Motor neuron (in vitro differentiated cells): Measurements from ENCODE around the gene DPP8. TPM values are rescaled to one million over a fixed set of nuclear protein-coding genes. Genes with fewer than 3 reads are reported as not detected.

Experiments
- ATAC-seq, 8 experiments: fragments of 200-7000 bp; cut with Tn5 transposase; replicated peaks in 6 of 8; 2 replicates each; pipeline ENCODE4 v1.8.0; 2021; ENCODE audit warnings: mild to moderate bottlenecking in 8 of 8, moderate library complexity in 8 of 8
- H3K27ac ChIP-seq, 2 donors: fragments of 250-450 bp; sonication (Bioruptor Pico); 2 replicates each; pipeline ENCODE4 v1.9.0; 2021; ENCODE audit warnings: antibody characterized with exemption in 2 of 2, mild to moderate bottlenecking in 2 of 2, moderate library complexity in 1 of 2
- H3K4me1 ChIP-seq, 2 donors: fragments of 250-450 bp; sonication (Bioruptor Pico); replicated peaks in 1 of 2; 2 replicates each; pipeline ENCODE4 v1.6.1; 2021; ENCODE audit warnings: antibody characterized with exemption in 2 of 2, mild to moderate bottlenecking in 2 of 2, moderate library complexity in 1 of 2
- H3K4me3 ChIP-seq, 5 donors: fragments of 250-450 bp; sonication (Bioruptor Pico); 2 replicates each; pipeline ENCODE4 v1.9.0; 2021; ENCODE audit warnings: antibody characterized with exemption in 5 of 5, mild to moderate bottlenecking in 5 of 5, moderate library complexity in 4 of 5
- WGBS, 10 experiments: fragments of 450-650 bp; shearing (Covaris generic); methylation state at CpG; one replicate each; pipeline ENCODE4 v1.0.0; 2022; 5-methylcytosine and 5-hydroxymethylcytosine counted together
- in situ Hi-C, 9 experiments: fragments of 400-800 bp; cut with MboI; loops; one replicate each; pipeline ENCODE4 v1.15.0; 2021; ENCODE audit warnings: low sequenced_read_pairs in 9 of 9, low pct_unique_long_range_greater_than_20kb in 2 of 9; ENCODE audit not compliant: unreplicated experiment in 9 of 9
- total RNA-seq, 8 experiments: library from RNA; unstranded; fragments of 300-600 nt; gene quantifications; 2 replicates each; pipeline versions ENCODE4 v1.2.3 to v1.2.4, GENCODE V29; 2022

Gene DPP8
- total RNA-seq, 8 experiments from 2014 or later = 18.4 to 42.8 (median 24.7) TPM

DNA sequence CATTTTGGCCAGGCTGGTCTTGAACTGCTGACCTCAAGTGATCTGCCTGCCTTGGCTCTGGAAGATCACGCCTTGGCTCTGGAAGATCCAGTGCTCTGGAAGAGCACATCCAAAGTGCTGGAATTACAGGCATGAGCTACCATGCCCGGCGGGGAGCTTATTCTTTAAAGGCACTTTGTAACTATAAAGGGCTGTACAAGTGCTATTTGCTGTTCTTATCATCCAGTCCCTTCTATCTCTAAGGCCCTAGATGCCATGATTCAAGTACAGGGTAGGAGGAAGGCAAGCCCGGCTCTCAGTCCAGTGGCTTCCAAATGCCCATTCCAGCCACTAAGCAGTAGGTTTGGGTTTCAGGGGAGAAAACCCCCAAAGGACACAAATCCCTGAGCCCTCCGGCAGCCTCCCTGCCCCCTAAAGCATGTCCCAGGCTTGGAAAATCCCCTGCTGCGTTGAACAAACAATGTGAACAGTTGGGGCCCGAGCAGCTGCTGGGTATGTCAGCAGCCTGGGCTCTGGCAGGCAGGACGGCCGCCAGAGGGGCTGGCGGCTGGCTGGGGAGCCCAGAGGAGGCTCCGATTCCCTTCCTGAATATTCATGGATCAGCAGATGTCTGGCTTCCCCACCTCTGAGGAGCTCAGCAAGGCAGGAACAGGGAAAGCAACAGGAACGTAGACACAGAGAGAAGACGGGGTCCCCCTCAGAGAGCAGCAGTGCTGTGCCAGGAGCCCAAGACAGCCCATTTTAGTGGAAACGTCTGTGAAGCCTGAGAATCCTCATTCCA, 102.5 kb downstream of the DPP8 start:
- H3K27ac ChIP-seq = peak overlapping the region; percentile 51 to 63
- in situ Hi-C loops = no loop called here
- WGBS, 10 experiments = 0 to 100% (median 18%) methylated on average over 1 to 6 of the region's 14 CpGs; no CpG with 5 or more reads in 2 of the 10 experiments
- ATAC-seq = peak; percentile 87 to 97 (median 92)
- H3K4me3 ChIP-seq = no peak overlapping the region
- H3K4me1 ChIP-seq = peaks cover 38 to 41% of the 10 kb centered on the region in 2 donors

DNA sequence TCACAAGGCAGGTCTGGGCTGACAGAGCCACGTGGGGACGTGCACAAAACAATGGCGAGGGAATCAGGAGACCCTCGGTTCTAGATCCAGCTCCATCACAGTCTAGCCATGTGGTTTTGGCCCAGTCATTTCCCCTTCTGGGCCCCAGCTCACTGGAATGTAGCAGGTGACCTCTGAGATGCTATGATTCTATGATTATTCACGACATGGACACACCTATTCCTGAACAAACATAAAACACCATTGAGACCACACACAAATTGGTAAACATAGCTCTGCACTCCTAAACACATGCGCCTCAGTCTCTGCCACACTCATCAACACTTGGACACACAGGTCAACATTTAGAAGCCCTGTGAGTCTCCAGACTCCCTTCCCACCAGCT, 103.7 kb downstream of the DPP8 start:
- H3K4me1 ChIP-seq = peaks cover 38 to 41% of the 10 kb centered on the region in 2 donors
- H3K4me3 ChIP-seq = no peak overlapping the region
- H3K27ac ChIP-seq = no peak overlapping the region
- in situ Hi-C loops = no loop called here
- no peak for ATAC-seq
- 71 to 100% (median 86%) methylated on average over 1 to 5 of the region's 6 CpGs; no CpG with 5 or more reads in 5 of the 10 experiments for WGBS, 10 experiments

DNA sequence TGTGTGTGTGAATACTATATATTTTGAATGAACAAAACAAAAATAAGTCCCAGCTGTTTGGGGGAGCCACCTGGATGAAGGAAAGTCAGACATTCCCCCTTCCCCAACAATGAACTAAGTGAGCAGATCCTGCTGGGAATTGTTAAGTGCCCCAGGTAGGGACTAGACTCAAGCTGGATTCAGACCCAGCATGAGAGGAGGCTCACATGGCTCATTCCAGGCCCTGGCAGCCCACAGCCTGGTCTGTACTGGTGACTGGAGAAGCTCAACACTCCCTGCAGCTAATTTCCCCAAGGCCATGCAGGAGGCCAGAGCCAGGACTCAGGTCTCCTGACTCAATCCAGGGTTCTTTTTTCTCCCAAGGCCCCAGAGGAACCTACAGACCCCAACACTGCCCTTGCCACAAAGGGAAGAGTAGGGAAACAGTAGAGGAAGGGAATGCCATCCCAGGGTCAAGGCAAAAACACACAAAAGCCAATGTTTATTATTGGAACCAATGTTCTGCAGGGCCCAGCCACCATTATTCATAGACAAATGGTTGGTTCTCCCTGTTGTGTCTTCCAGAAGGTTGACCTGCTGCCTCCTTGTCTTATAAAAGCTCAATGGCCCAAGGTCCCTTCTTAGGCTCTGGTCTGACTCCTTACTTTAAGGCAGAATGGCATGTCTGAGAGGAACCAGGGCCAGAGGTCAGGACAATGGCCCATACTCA, 104.3 kb downstream of the DPP8 start:
- no peak for ATAC-seq
- in situ Hi-C loops = no loop called here
- no peak overlapping the region for H3K27ac ChIP-seq
- H3K4me3 ChIP-seq = no peak overlapping the region
- peaks cover 38 to 41% of the 10 kb centered on the region in 2 donors for H3K4me1 ChIP-seq

DNA sequence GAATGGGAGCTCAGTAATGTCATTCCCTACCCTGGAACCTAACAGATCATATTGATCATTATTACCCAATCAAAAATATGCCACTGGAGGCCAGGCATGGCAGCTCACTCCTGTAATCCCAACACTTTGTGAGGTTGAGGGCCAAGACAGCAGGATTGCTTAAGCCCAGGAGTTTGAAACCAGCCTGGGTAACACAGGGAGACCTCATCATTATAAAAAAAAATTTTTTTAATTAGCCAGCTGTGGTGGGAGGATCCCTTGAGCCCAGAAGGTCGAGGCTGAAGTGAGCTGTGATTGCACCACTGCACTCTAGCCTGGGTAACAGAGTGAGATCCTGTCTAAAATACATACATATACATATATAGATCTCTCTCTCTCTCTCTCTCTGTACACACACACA, 104.9 kb downstream of the DPP8 start:
- 0 to 80% (median 29%) methylated on average over 1 of the region's 1 CpG; no CpG with 5 or more reads in 3 of the 10 experiments for WGBS, 10 experiments
- H3K27ac ChIP-seq = no peak overlapping the region
- in situ Hi-C loops = no loop called here
- ATAC-seq = no peak
- H3K4me1 ChIP-seq = peaks cover 38 to 39% of the 10 kb centered on the region in 2 donors
- H3K4me3 ChIP-seq = no peak overlapping the region

DNA sequence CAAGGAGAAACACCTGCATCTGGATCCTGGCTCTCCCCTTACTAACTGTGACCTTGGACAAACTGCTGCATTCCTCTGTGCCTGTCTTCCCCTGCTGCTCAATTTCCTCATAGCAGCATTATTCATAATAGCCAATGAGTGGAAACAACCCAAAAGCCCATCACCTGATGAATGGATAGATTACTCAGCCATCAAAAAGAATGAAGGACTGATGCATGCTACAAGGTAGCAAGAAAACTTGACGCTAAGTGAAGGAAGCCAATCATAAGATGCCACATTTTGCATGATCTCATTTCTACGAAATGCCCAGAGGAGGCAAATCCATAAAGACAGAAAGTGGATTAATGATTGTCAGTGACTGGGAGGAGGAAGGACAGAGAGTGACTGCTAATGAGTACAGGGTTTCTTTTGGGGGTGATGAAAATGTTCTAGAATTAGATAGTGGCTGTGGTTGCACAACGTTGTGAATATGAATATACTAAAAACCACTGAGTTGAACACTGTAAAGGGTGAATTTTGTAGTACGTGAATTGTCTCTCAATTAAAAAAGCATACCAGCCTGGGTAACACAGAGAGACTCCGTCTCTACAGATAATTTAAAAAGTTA, 105.9 kb downstream of the DPP8 start:
- 33 to 83% (median 65%) methylated on average over 1 to 5 of the region's 5 CpGs for WGBS, 10 experiments
- H3K4me3 ChIP-seq = no peak overlapping the region
- H3K4me1 ChIP-seq = peaks cover 28 to 30% of the 10 kb centered on the region in 2 donors
- in situ Hi-C loops = no loop called here
- ATAC-seq = no peak
- no peak overlapping the region for H3K27ac ChIP-seq

DNA sequence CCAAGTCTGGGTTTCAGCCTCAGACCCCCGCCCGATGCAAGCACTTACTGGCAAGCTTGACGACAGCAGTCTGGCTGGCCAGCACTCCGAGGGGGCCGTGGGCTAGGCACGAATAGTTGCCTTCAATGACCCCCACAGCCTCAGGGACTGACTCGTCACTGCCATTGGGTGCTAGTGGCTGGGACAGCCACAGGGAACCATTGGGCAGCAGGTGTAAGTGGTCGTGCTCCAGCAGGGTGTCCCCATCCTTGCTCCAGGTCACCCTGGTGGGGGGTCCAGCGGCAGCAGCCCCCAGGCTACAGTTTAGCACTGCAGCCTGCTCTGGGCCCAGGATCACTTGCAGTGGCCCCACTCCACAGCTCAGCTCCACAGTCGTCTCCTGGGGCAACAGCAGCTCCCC, 106.5 kb downstream of the DPP8 start:
- 80 to 100% methylated on average over 1 to 3 of the region's 10 CpGs; no CpG with 5 or more reads in 8 of the 10 experiments for WGBS, 10 experiments
- ATAC-seq = no peak
- in situ Hi-C loops = no loop called here
- Histone ChIP-seq H3K27ac (no peak overlapping the region), H3K4me3 (no peak overlapping the region), H3K4me1 (peaks cover 25 to 26% of the 10 kb centered on the region in 2 donors)

DNA sequence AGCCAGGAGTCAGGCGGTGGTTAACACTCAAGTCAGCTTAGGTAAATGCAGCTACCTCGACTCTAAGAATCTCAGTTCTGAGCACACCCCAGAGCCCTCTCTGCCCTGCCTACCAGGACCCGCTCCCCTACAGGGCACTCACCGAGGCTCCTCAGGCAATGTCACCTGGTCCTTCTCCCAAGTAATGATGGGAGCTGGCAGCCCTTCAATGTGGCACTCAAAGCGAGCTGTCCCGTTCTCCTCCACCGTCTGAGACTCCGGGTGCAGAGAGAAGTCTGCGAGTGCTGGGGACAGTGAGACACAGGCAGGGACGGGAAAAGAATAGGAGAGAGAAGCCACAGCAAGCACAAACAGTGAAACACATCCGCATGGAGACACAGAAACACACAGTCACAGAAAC, 107.5 kb downstream of the DPP8 start:
- peaks cover 17 to 22% of the 10 kb centered on the region in 2 donors for H3K4me1 ChIP-seq
- WGBS, 10 experiments = 40 to 93% (median 83%) methylated on average over 1 to 3 of the region's 11 CpGs; no CpG with 5 or more reads in 5 of the 10 experiments

DNA sequence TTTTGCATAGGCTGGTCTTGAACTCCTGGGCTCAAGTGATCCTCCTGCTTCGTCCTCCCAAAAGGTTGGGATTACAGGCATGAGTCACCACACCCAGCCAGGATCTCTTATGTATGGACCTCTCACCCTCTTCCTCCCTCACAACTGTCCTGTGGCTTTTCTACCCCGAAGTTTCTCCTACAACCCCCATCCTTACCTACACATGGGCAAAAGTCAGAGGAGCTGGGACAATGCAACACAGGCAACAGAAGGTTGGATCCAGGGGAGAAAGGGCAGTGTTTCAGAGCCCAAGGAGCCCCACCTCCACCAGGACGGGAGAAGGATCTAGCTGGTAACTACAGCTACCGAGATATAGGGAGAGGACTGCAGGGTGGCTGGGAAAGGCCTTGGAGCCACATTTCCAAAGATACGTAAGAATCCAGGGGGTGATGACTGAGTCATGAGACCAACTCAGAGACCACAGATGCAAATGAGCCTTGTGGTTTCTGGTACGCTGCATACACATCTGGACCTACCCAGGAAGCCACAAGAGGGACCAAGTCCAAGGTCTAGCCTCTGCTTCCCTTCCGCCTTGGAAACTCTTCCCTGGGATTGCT, 108.4 kb downstream of the DPP8 start:
- WGBS, 10 experiments = 0 to 100% (median 97%) methylated on average over 1 to 5 of the region's 7 CpGs; no CpG with 5 or more reads in 3 of the 10 experiments
- H3K4me3 ChIP-seq = no peak overlapping the region
- in situ Hi-C loops = no loop called here
- H3K4me1 ChIP-seq = peaks cover 10 to 16% of the 10 kb centered on the region in 2 donors
- H3K27ac ChIP-seq = no peak overlapping the region
- peak in 4 of 8 experiments; percentile 13 to 94 (median 80) for ATAC-seq

More for the DNA sequence above, 107.5 kb downstream of the DPP8 start:
- Histone ChIP-seq H3K4me3 (no peak overlapping the region), H3K27ac (no peak overlapping the region)
- ATAC-seq = no peak
- in situ Hi-C loops = no loop called here

DNA sequence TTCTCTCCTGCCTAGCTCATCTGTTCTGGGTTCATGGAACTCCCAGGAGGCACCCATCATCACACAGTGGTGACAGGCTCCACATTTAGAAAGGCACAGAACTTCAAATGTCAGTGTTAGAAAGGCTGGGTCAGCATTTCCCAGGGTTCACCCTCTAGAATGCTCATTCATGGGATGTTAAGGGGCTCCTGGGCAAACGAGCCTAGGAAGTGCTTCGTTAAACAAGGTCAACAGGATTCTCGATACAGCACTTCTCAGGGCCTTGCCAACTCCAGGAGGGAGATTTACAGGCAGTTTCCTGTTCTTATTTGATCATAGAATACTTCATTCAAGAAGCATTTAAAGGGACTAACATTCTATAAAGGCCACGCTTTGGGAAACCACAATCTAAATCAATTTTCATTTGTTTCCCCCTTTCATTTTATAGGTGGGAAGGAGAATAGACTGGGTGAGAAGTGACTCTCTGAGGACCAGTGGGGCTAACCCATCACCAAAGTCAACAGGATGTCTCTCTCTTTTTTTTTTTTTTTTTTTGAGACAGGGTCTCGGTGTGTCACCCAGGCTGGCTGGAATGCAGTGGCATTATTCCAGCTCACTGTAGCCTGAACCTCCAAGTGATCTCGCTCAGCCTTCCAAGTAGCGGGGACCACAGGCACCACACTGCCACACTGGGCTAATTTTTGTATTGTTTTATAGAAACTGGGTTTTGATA, 109.0 kb downstream of the DPP8 start:
- no peak for ATAC-seq
- H3K27ac ChIP-seq = no peak overlapping the region
- no peak overlapping the region for H3K4me3 ChIP-seq
- WGBS, 10 experiments = 56 to 93% (median 81%) methylated on average over 1 to 7 of the region's 7 CpGs; no CpG with 5 or more reads in 2 of the 10 experiments
- peaks cover 14 to 16% of the 10 kb centered on the region in 2 donors for H3K4me1 ChIP-seq
- in situ Hi-C loops = no loop called here

DNA sequence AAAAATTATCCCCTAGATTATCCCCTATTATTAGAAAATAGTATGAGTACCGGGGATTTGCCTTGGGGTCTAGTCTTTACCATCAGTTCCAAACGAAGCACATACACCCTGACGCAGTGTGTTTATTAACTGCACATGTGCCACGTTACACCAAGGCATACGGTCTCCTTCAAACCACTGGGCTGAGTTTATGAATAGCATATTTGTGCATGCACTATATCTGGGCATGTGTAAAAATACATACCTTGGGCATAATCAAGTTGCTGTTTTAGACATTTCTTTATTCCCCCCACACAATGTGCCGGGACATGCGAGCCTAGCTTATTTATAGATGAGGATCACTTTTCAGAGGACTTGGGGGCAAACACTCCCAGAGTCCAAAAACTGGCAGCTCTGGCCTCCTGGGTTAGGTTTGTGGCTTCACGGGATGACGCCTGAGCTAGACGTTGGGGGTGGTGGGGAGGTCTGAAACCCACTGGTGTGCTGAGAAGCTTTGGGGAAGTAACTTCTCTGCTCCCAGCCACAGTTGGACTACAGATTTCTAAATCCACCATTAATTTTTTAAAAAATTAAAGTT, 111.0 kb downstream of the DPP8 start:
- H3K4me1 ChIP-seq = peaks cover 8 to 13% of the 10 kb centered on the region in 2 donors
- no peak overlapping the region for H3K27ac ChIP-seq
- ATAC-seq = no peak
- H3K4me3 ChIP-seq = no peak overlapping the region
- 60 to 96% (median 86%) methylated on average over 1 to 10 of the region's 10 CpGs for WGBS, 10 experiments
- in situ Hi-C loops = no loop called here

DNA sequence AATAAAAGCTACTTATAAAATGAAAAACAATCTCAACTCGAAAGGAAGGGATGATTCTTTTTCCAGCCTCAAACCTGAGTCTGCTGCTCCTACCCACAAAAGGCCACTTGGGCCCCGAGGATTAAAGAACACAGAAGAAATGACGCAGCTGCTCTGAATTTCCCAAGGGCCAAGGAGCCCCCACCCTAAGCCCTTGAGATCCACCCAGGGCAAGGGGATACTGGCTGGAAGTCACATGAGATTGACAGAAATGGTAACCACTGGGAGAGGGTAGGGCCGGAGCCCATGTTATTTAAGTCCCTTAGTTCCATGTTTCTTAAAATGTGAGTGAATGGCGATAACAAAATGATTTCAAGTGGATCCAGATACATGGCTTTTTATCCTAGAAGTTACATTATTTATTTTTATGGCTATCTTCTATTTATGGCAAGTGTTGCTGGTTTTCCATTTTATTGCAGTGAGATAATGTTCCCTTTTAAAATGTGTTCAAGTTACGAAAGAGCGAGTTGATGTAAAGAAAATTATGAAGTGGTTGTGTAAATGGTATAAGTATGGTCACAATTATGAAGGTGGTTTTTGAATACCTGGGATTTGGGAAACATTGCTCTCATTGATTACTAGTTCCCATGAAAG, 111.6 kb downstream of the DPP8 start:
- peaks cover 8 to 13% of the 10 kb centered on the region in 2 donors for H3K4me1 ChIP-seq
- no peak overlapping the region for H3K4me3 ChIP-seq
- ATAC-seq = no peak
- in situ Hi-C loops = no loop called here
- H3K27ac ChIP-seq = no peak overlapping the region
- 67 to 94% (median 85%) methylated on average over 3 to 7 of the region's 7 CpGs; no CpG with 5 or more reads in 1 of the 10 experiments for WGBS, 10 experiments
